GM12874 (cell line): ENCODE data around the gene PIK3R1.

Experiments
- TF ChIP-seq, protein P1 (sequence below): IDR thresholded peaks from 2 replicates; pipeline ENCODE4 v1.5.1; 2011; ENCODE audit warnings: low read depth, mild to moderate bottlenecking, control low read depth, low read length, moderate library complexity; ENCODE audit not compliant: insufficient read depth

PIK3R1 gene

GRCh38 chr5:68176802-68177479, 38.6 kb upstream of the PIK3R1 start:
- TF ChIP-seq, protein P1, sequence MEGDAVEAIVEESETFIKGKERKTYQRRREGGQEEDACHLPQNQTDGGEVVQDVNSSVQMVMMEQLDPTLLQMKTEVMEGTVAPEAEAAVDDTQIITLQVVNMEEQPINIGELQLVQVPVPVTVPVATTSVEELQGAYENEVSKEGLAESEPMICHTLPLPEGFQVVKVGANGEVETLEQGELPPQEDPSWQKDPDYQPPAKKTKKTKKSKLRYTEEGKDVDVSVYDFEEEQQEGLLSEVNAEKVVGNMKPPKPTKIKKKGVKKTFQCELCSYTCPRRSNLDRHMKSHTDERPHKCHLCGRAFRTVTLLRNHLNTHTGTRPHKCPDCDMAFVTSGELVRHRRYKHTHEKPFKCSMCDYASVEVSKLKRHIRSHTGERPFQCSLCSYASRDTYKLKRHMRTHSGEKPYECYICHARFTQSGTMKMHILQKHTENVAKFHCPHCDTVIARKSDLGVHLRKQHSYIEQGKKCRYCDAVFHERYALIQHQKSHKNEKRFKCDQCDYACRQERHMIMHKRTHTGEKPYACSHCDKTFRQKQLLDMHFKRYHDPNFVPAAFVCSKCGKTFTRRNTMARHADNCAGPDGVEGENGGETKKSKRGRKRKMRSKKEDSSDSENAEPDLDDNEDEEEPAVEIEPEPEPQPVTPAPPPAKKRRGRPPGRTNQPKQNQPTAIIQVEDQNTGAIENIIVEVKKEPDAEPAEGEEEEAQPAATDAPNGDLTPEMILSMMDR: no peak

- TF ChIP-seq, protein P1: no peak
These were observed 37.9 kb upstream of the PIK3R1 start for GRCh38 chr5:68177676-68178075.

GRCh38 chr5:68178579-68178978, 37.0 kb upstream of the PIK3R1 start:
- TF ChIP-seq, protein P1: no peak

GRCh38 chr5:68180121-68181038, 35.2 kb upstream of the PIK3R1 start:
- TF ChIP-seq, protein P1: no peak

GRCh38 chr5:68181039-68181599, 34.4 kb upstream of the PIK3R1 start:
- TF ChIP-seq, protein P1: no peak

GRCh38 chr5:68182094-68182493, 33.5 kb upstream of the PIK3R1 start:
- TF ChIP-seq, protein P1: no peak

GRCh38 chr5:68182534-68182933, 33.0 kb upstream of the PIK3R1 start:
- TF ChIP-seq, protein P1: no peak
